Memory B cell (primary cell): ENCODE results near the gene ZNF32.

Source experiments
- ATAC-seq: fragments of 150-1000 bp; cut with Tn5 transposase; 2 replicates; pipeline ENCODE4 v1.10.0; 2021; ENCODE audit warnings: low read depth, mild to moderate bottlenecking, moderate library complexity
- DNase-seq, 2 donors: peaks; one replicate each; pipeline ENCODE4 v3.0.0; 2022; ENCODE audit warnings: low spot score in 2 of 2
- H3K27ac Mint-ChIP-seq: one replicate; pipeline ENCODE4 v1.8.0; 2022; ENCODE audit warnings: mild to moderate bottlenecking, moderate library complexity, mixed read lengths
- H3K27me3 Mint-ChIP-seq: one replicate; pipeline ENCODE4 v1.8.0; 2022; ENCODE audit warnings: mixed read lengths
- H3K36me3 Mint-ChIP-seq: one replicate; pipeline ENCODE4 v1.8.0; 2022; ENCODE audit warnings: mild to moderate bottlenecking, mixed read lengths
- H3K4me1 Mint-ChIP-seq: one replicate; pipeline ENCODE4 v1.8.0; 2022; ENCODE audit warnings: mixed read lengths
- H3K4me3 Mint-ChIP-seq: one replicate; pipeline ENCODE4 v1.8.0; 2022; ENCODE audit warnings: mild to moderate bottlenecking, moderate library complexity, mixed read lengths
- H3K9me3 Mint-ChIP-seq: one replicate; pipeline ENCODE4 v1.8.0; 2022; ENCODE audit warnings: mixed read lengths

The ZNF32 gene

DNA sequence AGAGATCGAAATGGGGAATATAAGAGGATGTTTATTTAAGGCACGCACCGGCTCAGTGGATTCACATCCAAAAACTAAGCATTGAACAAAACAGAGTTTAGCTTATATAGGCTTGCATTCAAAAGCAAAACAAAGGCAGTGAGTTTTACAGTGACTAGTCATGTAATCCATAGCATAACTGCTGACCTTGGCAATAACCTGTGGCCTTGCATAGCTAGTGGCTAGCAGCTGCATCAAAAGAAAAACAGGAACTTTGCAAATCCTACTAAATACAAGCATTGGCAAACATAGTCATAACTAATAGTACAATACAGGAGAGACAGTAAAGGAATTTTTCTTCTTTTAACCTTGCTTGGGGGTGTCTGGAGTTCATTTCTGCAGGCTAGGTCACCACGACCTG, 52.1 kb downstream of the ZNF32 start:
- DNase-seq (no peak), ATAC-seq (no peak)
- peaks cover 5% of the 10 kb centered on the region for H3K36me3 Mint-ChIP-seq
- peaks cover 1% of the 10 kb centered on the region for H3K27me3 Mint-ChIP-seq
- H3K4me3 Mint-ChIP-seq = no peak overlapping the region
- peaks cover 20% of the 10 kb centered on the region for H3K4me1 Mint-ChIP-seq
- H3K9me3 Mint-ChIP-seq = peaks cover 6% of the 10 kb centered on the region
- no peak overlapping the region for H3K27ac Mint-ChIP-seq

DNA sequence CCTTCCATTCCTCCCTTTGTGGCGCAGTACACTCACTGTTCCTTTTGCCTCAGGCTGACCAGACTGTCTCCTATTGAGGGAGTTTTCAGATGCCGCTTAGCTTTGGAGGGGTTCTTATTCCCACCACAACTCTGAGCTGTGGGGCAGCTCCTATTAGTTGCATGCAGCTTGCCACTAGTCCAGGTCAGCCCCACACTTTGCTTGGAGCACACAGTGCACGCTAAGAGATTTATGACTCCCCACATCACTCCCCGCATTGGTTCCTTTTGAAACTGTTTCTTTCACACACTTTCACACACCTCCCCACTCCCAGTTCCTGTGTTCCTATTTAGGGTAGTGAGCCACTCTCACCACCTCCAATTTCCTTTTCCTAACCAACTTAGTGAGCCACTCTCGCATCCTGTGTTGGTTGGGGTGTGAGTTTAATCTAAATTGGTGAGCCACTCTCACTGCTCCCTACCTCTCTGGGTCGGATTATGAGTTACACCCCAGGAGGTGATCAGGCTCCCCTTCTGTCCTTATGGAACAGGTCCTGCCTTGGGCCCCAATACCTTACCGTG, 52.9 kb downstream of the ZNF32 start:
- H3K4me3 Mint-ChIP-seq = peak overlapping the region; percentile 91
- H3K36me3 Mint-ChIP-seq = peaks cover 5% of the 10 kb centered on the region
- peak overlapping the region; percentile 78 for H3K27ac Mint-ChIP-seq
- H3K9me3 Mint-ChIP-seq = peaks cover 6% of the 10 kb centered on the region
- no peak for ATAC-seq
- H3K4me1 Mint-ChIP-seq = peaks cover 20% of the 10 kb centered on the region
- DNase-seq = no peak
- H3K27me3 Mint-ChIP-seq = peaks cover 1% of the 10 kb centered on the region

DNA sequence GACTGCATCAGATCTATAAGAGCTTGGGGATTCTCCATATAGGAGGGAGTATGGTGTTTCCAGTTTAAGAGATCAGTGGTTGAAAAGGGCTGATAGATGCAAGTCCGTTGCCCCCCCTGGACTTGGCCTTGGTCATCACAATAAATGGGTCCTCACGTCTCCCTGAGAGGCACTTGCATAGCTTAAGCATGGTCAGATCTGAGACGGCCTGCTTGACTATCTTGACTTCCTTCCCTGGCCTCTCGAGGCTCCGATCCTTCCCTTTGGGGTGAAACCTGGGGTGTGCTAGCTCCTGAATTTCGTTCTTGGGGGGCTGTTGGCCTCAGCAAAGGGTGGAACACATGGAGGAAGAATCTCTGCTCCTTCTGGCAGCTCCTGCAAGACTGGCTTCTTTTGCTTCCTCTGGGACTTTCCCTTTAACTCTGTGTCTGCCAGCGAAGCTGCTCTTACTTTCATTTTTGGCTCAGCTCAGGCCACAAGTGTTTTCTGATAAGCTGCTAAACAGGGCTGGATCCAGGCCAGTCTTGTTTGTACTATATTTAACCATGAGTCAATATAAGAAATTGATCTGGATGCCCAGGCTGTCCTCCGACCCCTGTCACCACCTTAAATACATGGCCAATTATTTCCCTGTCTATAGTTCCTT, 53.6 kb downstream of the ZNF32 start:
- H3K27ac Mint-ChIP-seq = peak overlapping the region; percentile 78
- peak overlapping the region; percentile 91 for H3K4me3 Mint-ChIP-seq
- peaks cover 6% of the 10 kb centered on the region for H3K9me3 Mint-ChIP-seq
- H3K36me3 Mint-ChIP-seq = peaks cover 6% of the 10 kb centered on the region
- DNase-seq (peak; percentile 12 to 25), ATAC-seq (peak; percentile 95)
- peaks cover 20% of the 10 kb centered on the region for H3K4me1 Mint-ChIP-seq
- H3K27me3 Mint-ChIP-seq = peaks cover 1% of the 10 kb centered on the region
